ENCODE data around the gene ZSWIM4.
A peak's percentile ranks its signal among the peaks of the same experiment; 100 is the strongest.

ZSWIM4 gene

GRCh38 chr19:13814550-13814949 is 19.3 kb downstream of the ZSWIM4 start:
- no peak for DNase-seq

- no peak for DNase-seq
These were observed 21.9 kb downstream of the ZSWIM4 start for GRCh38 chr19:13817018-13817614.

GRCh38 chr19:13817615-13818371 is 22.6 kb downstream of the ZSWIM4 start:
- DNase-seq: no peak

GRCh38 chr19:13819238-13819637 is 24.0 kb downstream of the ZSWIM4 start:
- DNase-seq: no peak

GRCh38 chr19:13821292-13821691 is 26.0 kb downstream of the ZSWIM4 start:
- no peak for DNase-seq

- no peak for DNase-seq
These were observed 28.0 kb downstream of the ZSWIM4 start for GRCh38 chr19:13823256-13823655.

GRCh38 chr19:13823901-13824300 is 28.7 kb downstream of the ZSWIM4 start:
- no peak for DNase-seq

GRCh38 chr19:13824703-13825102 is 29.5 kb downstream of the ZSWIM4 start:
- no peak for DNase-seq

- DNase-seq: no peak
These were observed 30.5 kb downstream of the ZSWIM4 start for GRCh38 chr19:13825489-13826441.

GRCh38 chr19:13826652-13827235 is 31.5 kb downstream of the ZSWIM4 start:
- DNase-seq: no peak

GRCh38 chr19:13827656-13828055 is 32.4 kb downstream of the ZSWIM4 start:
- DNase-seq: no peak

- DNase-seq: no peak
These were observed 35.0 kb downstream of the ZSWIM4 start for GRCh38 chr19:13830114-13830740.

- no peak for DNase-seq
These were observed 35.7 kb downstream of the ZSWIM4 start for GRCh38 chr19:13830741-13831536.

GRCh38 chr19:13831537-13832467 is 36.6 kb downstream of the ZSWIM4 start:
- no peak for DNase-seq

GRCh38 chr19:13833330-13834243 is 38.3 kb downstream of the ZSWIM4 start:
- peak; percentile 93 for DNase-seq

- DNase-seq: no peak
These were observed 39.2 kb downstream of the ZSWIM4 start for GRCh38 chr19:13834244-13835069.

- peak; percentile 55 for DNase-seq
These were observed 40.8 kb downstream of the ZSWIM4 start for GRCh38 chr19:13835791-13836723.
